Activated CD8-positive, alpha-beta T cell treated with anti-CD3 and anti-CD28 coated beads for 36 hours (primary cell): ENCODE results near the gene LRRTM4. TPM values are rescaled to one million over a fixed set of nuclear protein-coding genes. Genes with fewer than 3 reads are reported as not detected.
"Not testable (repeated sequence)": the region's sequence is repeated elsewhere in the genome, so short reads cannot be mapped to it uniquely, and the experiment has no call there.

Source experiments
- ATAC-seq: fragments of 200-7000 bp; cut with Tn5 transposase; one replicate; pipeline ENCODE4 v1.10.0; 2021; ENCODE audit warnings: mild to moderate bottlenecking, moderate library complexity
- CTCF ChIA-PET: fragments of 350-600 bp; sonication (Branson Sonifier 250); formaldehyde crosslinking; loops from one replicate; lab custom pipeline; 2021; ENCODE audit warnings: antibody characterized with exemption; lab: Charles Lee
- POLR2A ChIA-PET: fragments of 350-600 bp; sonication (Branson Sonifier 250); formaldehyde crosslinking; loops from one replicate; lab custom pipeline; 2021; ENCODE audit warnings: antibody characterized with exemption; lab: Charles Lee
- DNase-seq: peaks from one replicate; pipeline ENCODE4 v3.0.0-alpha.2; 2020
- H3K27ac Mint-ChIP-seq: one replicate; pipeline ENCODE4 v1.8.0; 2021; ENCODE audit warnings: mild to moderate bottlenecking, mixed read lengths
- H3K27me3 Mint-ChIP-seq: one replicate; pipeline ENCODE4 v1.8.0; 2021; ENCODE audit warnings: mixed read lengths
- H3K36me3 Mint-ChIP-seq: one replicate; pipeline ENCODE4 v1.8.0; 2021; ENCODE audit warnings: low read depth, mixed read lengths
- H3K4me1 Mint-ChIP-seq: one replicate; pipeline ENCODE4 v1.8.0; 2021; ENCODE audit warnings: low read depth, mixed read lengths
- H3K4me3 Mint-ChIP-seq: one replicate; pipeline ENCODE4 v1.8.0; 2021; ENCODE audit warnings: mild to moderate bottlenecking, moderate library complexity, mixed read lengths
- H3K9me3 Mint-ChIP-seq: one replicate; pipeline ENCODE4 v1.8.0; 2021; ENCODE audit warnings: mixed read lengths
- CTCF ChIP-seq: fragments of 200-600 bp; IDR thresholded peaks from one replicate; pipeline ENCODE4 v1.8.0; 2022; ENCODE audit warnings: antibody characterized with exemption, mild to moderate bottlenecking
- intact Hi-C: fragments of 100-400 bp; cut with micrococcal nuclease; formaldehyde crosslinking; loops from one replicate; pipeline ENCODE4 v1.10.0; 2022
- total RNA-seq, 2 experiments: library from RNA; stranded (reverse); gene quantifications; one replicate each; pipeline ENCODE4 v1.2.3, GENCODE V29; 2021

LRRTM4 gene
- total RNA-seq, 2 experiments from 2014 or later = not detected

GRCh38 chr2:76711490-76711889 is 810.7 kb downstream of the LRRTM4 start:
- Mint-ChIP-seq H3K27ac (no peak overlapping the region), H3K36me3 (no peaks in the 10 kb centered on the region), H3K9me3 (peaks cover 13% of the 10 kb centered on the region), H3K4me1 (no peaks in the 10 kb centered on the region), H3K27me3 (no peaks in the 10 kb centered on the region), H3K4me3 (no peak overlapping the region)
- CTCF ChIA-PET = no interaction called here
- POLR2A ChIA-PET = no interaction called here
- ATAC-seq = no peak
- intact Hi-C loops = no loop called here
- no peak for DNase-seq
- no peak for TF ChIP-seq CTCF

- ChIA-PET POLR2A (no interaction called here), CTCF (no interaction called here)
- Mint-ChIP-seq H3K4me1 (no peaks in the 10 kb centered on the region), H3K9me3 (peaks cover 4% of the 10 kb centered on the region), H3K4me3 (no peak overlapping the region), H3K27me3 (no peaks in the 10 kb centered on the region), H3K36me3 (no peaks in the 10 kb centered on the region), H3K27ac (no peak overlapping the region)
- TF ChIP-seq CTCF = no peak
- DNase-seq (no peak), ATAC-seq (no peak)
- intact Hi-C loops = no loop called here
These were observed 821.3 kb downstream of the LRRTM4 start for GRCh38 chr2:76700894-76701293.

- intact Hi-C loops, H3K9me3 Mint-ChIP-seq, H3K27ac Mint-ChIP-seq, H3K4me1 Mint-ChIP-seq, H3K4me3 Mint-ChIP-seq, POLR2A ChIA-PET, H3K36me3 Mint-ChIP-seq, CTCF ChIA-PET, ATAC-seq, DNase-seq, H3K27me3 Mint-ChIP-seq: not testable (repeated sequence)
These were observed 824.0 kb downstream of the LRRTM4 start for GRCh38 chr2:76697998-76698713.
